Activated CD8-positive, alpha-beta T cell treated with anti-CD3 and anti-CD28 coated beads, Interleukin-2, amount 10 ng/mL, durations not matched to agents 7 days and 5 days (primary cell): ENCODE data around the gene RERE. TPM values are rescaled to one million over a fixed set of nuclear protein-coding genes. Genes with fewer than 3 reads are reported as not detected.

Source experiments
- ATAC-seq: fragments of 150-1000 bp; cut with Tn5 transposase; one replicate; pipeline ENCODE4 v1.10.0; 2021; ENCODE audit warnings: moderate library complexity
- CTCF ChIA-PET: fragments of 350-600 bp; sonication (Branson Sonifier 250); formaldehyde crosslinking; loops from one replicate; lab custom pipeline; 2021; ENCODE audit warnings: antibody characterized with exemption; lab: Charles Lee
- POLR2A ChIA-PET: fragments of 350-600 bp; sonication (Branson Sonifier 250); formaldehyde crosslinking; loops from one replicate; lab custom pipeline; 2021; ENCODE audit warnings: antibody characterized with exemption; lab: Charles Lee
- DNase-seq: peaks from one replicate; pipeline ENCODE4 v3.0.0-alpha.2; 2020
- H3K27ac Mint-ChIP-seq: one replicate; pipeline ENCODE4 v1.8.0; 2021; ENCODE audit warnings: mild to moderate bottlenecking, mixed read lengths
- H3K27me3 Mint-ChIP-seq: one replicate; pipeline ENCODE4 v1.8.0; 2021; ENCODE audit warnings: low read depth, mixed read lengths
- H3K36me3 Mint-ChIP-seq: one replicate; pipeline ENCODE4 v1.8.0; 2021; ENCODE audit warnings: low read depth, mixed read lengths
- H3K4me1 Mint-ChIP-seq: one replicate; pipeline ENCODE4 v1.8.0; 2021; ENCODE audit warnings: low read depth, mixed read lengths
- H3K4me3 Mint-ChIP-seq: one replicate; pipeline ENCODE4 v1.8.0; 2021; ENCODE audit warnings: mild to moderate bottlenecking, mixed read lengths
- H3K9me3 Mint-ChIP-seq: one replicate; pipeline ENCODE4 v1.8.0; 2022; ENCODE audit warnings: mixed read lengths; ENCODE audit not compliant: insufficient read depth
- total RNA-seq, 2 experiments: library from RNA; stranded (reverse); gene quantifications; one replicate each; pipeline ENCODE4 v1.2.3, GENCODE V29; 2021

The RERE gene
- total RNA-seq, result 10 to 100 TPM; 37.4 to 44.7 TPM

DNA sequence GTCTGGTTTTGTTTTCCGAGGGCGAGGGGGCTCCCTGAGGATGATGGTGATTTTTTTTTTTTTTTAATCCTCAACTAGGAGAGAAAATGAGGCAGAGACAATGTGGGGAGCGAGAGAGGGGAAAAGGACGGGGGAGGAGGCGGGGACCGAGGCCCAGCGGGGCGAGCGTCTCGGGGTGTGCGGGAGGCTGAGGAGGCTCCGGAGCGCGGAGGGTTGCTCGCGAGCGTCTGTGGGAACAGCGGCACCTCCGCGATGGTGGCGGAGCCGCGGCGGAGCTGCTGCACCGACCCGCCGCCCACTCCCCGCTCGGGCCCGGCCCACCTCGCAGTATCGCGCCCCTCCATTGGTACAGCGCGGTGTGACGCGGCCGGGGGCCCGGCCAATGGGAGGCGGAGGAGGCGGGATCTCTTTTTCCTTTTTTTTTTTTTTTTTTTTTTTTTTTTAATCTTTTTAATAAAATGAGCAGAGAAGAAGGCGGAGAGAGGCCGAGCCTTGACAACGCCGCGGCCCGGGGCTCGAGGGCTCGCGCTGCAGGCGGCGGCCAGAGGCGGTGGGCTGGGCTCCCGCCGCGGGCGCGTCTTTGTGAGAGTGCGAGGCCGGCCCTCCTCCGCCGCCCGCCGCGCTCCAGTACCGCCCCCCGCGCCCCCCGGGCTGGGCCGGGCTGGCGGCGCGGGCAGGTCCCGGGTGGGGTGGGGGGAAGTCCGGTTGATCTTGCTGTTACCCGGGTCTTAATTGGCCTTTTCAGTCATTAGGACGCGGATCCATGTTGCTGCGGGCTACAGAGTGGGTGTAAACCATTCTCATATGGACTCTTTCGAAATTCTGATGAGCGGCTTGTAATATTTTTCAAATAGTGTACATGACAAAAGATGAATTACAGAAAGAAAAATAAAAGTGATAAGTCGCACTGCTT, at the start of gene RERE:
Gene RERE (minus strand): TSS at position 229 of the 913 bp plus-strand sequence.
- ChIA-PET CTCF (interaction anchor here (0.6 kb wide), 1 partner anchor 31 kb away, joined by 3 read pairs; no protein-coding TSS in a partner anchor), POLR2A (interaction anchor here (0.6 to 2.1 kb wide), 5 partner anchors 17 to 292 kb away, joined by 3 to 8 read pairs (median 5); partner anchors contain the start of gene ENO1)
- H3K4me3 Mint-ChIP-seq, result peak within 1 kb of the TSS; percentile 84
- peaks cover 4% of the 10 kb centered on the region for H3K36me3 Mint-ChIP-seq
- H3K27me3 Mint-ChIP-seq, result peaks cover 8% of the 10 kb centered on the region
- H3K4me1 Mint-ChIP-seq, result peaks cover 37% of the 10 kb centered on the region
- H3K9me3 Mint-ChIP-seq, result no peaks in the 10 kb centered on the region
- peak; percentile 95 for DNase-seq
- H3K27ac Mint-ChIP-seq, result peak within 1 kb of the TSS; percentile 87
- ATAC-seq, result peak; percentile 97

- ChIA-PET CTCF (interaction anchor here (0.9 to 12.1 kb wide), 6 partner anchors 8 to 138 kb away, joined by 3 to 155 read pairs (median 4); partner anchors contain the start of gene ENO1), POLR2A (interaction anchor here (0.8 to 4.8 kb wide), 5 partner anchors 8 to 48 kb away, joined by 3 to 30 read pairs (median 4); partner anchors contain the start of gene ENO1)
- H3K4me1 Mint-ChIP-seq, result peaks cover 87% of the 10 kb centered on the region
- H3K36me3 Mint-ChIP-seq, result peaks cover 90% of the 10 kb centered on the region
- no peaks in the 10 kb centered on the region for H3K27me3 Mint-ChIP-seq
- H3K27ac Mint-ChIP-seq, result peak overlapping the region; percentile 72
- H3K9me3 Mint-ChIP-seq, result no peaks in the 10 kb centered on the region
- ATAC-seq (no peak), DNase-seq (no peak)
- peak overlapping the region; percentile 19 for H3K4me3 Mint-ChIP-seq
Measured at GRCh38 chr1:8866792-8867415, 49.5 kb upstream of the RERE start.

- Mint-ChIP-seq H3K4me3 (peak overlapping the region; percentile 19), H3K4me1 (peaks cover 85% of the 10 kb centered on the region), H3K36me3 (peaks cover 90% of the 10 kb centered on the region), H3K27ac (peak overlapping the region; percentile 72), H3K27me3 (no peaks in the 10 kb centered on the region), H3K9me3 (no peaks in the 10 kb centered on the region)
- ChIA-PET POLR2A (interaction anchor here (0.8 to 4.8 kb wide), 6 partner anchors 7 to 87 kb away, joined by 3 to 30 read pairs (median 4); partner anchors contain the start of gene ENO1), CTCF (interaction anchor here (0.9 to 12.1 kb wide), 6 partner anchors 13 to 138 kb away, joined by 3 to 155 read pairs (median 5); partner anchors contain the start of gene ENO1)
- ATAC-seq, result peak; percentile 7
- DNase-seq, result no peak
Measured at GRCh38 chr1:8866173-8866791, 48.8 kb upstream of the RERE start.

DNA sequence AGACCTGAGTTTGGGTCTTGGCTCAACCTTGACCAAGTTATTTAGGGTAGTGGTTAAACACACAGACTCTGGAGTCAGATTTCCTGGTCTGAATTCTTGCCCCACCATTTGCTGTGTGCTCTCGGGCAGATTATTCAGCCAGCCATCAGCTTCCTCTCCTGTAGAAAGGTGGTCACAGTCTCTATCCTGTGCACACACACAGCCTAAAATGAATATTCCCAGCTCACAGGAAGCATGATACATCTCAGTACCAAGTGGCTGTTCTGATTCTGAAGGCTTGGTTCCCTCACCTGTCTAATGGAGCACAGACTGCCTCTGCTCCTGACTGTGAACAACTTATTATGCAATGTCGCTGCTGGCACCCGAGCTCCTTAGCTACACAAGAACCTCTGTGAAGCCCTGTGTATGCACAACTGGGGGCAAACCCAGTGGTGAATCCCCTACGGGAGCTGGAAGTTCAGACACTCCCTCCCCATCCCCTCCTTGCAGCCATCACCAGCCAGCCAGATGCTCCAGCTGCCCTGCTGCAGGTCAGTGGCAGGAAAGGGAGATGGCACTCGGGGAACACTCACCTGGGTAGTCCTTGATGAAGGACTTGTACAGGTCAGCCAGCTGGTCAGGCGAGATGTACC, 47.4 kb upstream of the RERE start:
- ChIA-PET CTCF (interaction anchor here (1.1 to 12.1 kb wide), 4 partner anchors 13 to 140 kb away, joined by 3 to 155 read pairs (median 68); partner anchors contain the start of gene ENO1), POLR2A (interaction anchor here (0.5 to 4.8 kb wide), 3 partner anchors 9 to 33 kb away, joined by 3 to 30 read pairs (median 4); partner anchors contain the start of gene ENO1)
- ATAC-seq, result no peak
- Mint-ChIP-seq H3K4me3 (no peak overlapping the region), H3K27ac (no peak overlapping the region), H3K27me3 (no peaks in the 10 kb centered on the region), H3K36me3 (peaks cover 88% of the 10 kb centered on the region), H3K4me1 (peaks cover 85% of the 10 kb centered on the region), H3K9me3 (no peaks in the 10 kb centered on the region)
- no peak for DNase-seq

DNA sequence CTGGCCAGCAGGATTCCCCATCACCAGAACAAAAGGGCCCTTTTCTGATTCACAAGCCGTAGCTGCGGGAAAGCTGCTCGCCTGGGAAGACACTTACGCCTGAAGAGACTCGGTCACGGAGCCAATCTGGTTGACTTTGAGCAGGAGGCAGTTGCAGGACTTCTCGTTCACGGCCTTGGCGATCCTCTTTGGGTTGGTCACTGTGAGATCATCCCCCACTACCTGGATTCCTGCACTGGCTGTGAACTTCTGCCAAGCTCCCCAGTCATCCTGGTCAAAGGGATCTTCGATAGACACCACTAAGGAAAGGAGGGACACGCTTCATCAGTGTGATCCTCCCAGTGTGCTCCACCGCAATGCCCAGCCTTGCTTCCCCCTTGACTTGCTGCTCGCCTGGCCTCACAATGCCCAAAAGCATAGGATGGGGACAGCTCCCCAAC, 46.4 kb upstream of the RERE start:
- ChIA-PET POLR2A (interaction anchor here (0.6 to 4.8 kb wide), 3 partner anchors 10 to 107 kb away, joined by 3 to 30 read pairs (median 6); partner anchors contain the start of gene ENO1), CTCF (interaction anchor here (1.2 to 12.1 kb wide), 5 partner anchors 9 to 141 kb away, joined by 3 to 155 read pairs (median 17); partner anchors contain the start of gene ENO1)
- Mint-ChIP-seq H3K36me3 (peaks cover 87% of the 10 kb centered on the region), H3K4me3 (peak overlapping the region; percentile 8), H3K27me3 (no peaks in the 10 kb centered on the region), H3K9me3 (no peaks in the 10 kb centered on the region), H3K27ac (peak overlapping the region; percentile 49), H3K4me1 (peaks cover 85% of the 10 kb centered on the region)
- no peak for ATAC-seq
- DNase-seq, result no peak

DNA sequence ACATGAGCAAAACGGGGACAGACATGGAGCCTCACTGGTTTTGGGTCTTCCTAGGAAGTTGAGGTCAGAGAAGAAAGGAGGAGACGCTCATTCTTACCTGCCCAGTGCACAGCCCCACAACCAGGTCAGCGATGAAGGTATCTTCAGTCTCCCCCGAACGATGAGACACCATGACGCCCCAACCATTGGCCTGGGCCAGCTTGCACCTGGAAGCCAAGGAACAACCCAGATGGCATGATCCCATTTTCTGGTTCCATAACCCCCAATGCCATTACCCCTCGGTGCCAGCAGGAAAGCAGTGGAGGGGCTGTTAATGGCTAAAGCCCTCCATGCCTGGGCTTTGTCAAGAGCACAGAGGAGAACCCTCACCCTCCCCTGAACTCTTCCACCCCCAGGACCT, 45.7 kb upstream of the RERE start:
- POLR2A ChIA-PET, result interaction anchor here (0.8 to 1.3 kb wide), 5 partner anchors 11 to 41 kb away, joined by 3 to 6 read pairs (median 4); partner anchors contain the start of gene ENO1
- Mint-ChIP-seq H3K4me3 (no peak overlapping the region), H3K4me1 (peaks cover 88% of the 10 kb centered on the region), H3K27me3 (no peaks in the 10 kb centered on the region), H3K36me3 (peaks cover 91% of the 10 kb centered on the region), H3K9me3 (no peaks in the 10 kb centered on the region), H3K27ac (peak overlapping the region; percentile 70)
- ATAC-seq (no peak), DNase-seq (no peak)
- CTCF ChIA-PET, result interaction anchor here (0.8 to 12.1 kb wide), 8 partner anchors 9 to 141 kb away, joined by 3 to 155 read pairs (median 6); partner anchors contain the start of gene ENO1

DNA sequence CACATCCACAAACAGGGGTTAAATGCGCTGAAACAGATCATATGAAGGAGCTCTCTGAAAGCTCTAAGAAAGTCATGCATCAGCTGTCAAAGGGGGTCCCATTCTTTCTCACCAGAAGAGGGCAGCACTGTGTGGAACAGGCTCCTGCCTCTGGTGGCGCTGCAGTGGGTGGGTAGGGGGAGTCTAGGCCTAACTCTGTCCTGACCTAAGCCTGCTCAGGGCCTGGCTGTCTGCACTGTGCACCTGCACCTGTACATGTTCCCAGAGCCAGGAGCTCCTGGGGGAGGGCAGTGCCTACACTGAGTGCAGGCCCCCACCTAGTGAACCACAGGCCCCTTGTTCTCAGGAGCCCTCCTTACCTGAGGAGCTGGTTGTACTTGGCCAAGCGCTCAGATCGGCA, 45.1 kb upstream of the RERE start:
- H3K36me3 Mint-ChIP-seq, result peaks cover 90% of the 10 kb centered on the region
- H3K4me1 Mint-ChIP-seq, result peaks cover 87% of the 10 kb centered on the region
- H3K27me3 Mint-ChIP-seq, result no peaks in the 10 kb centered on the region
- DNase-seq (peak; percentile 66), ATAC-seq (peak; percentile 41)
- H3K9me3 Mint-ChIP-seq, result no peaks in the 10 kb centered on the region
- peak overlapping the region; percentile 70 for H3K27ac Mint-ChIP-seq
- ChIA-PET POLR2A (interaction anchor here (0.8 to 1.3 kb wide), 4 partner anchors 12 to 41 kb away, joined by 3 to 4 read pairs (median 4); partner anchors contain the start of gene ENO1), CTCF (interaction anchor here (0.8 to 12.1 kb wide), 15 partner anchors 10 to 408 kb away, joined by 3 to 155 read pairs (median 3); partner anchors contain the start of gene ENO1)
- H3K4me3 Mint-ChIP-seq, result no peak overlapping the region

DNA sequence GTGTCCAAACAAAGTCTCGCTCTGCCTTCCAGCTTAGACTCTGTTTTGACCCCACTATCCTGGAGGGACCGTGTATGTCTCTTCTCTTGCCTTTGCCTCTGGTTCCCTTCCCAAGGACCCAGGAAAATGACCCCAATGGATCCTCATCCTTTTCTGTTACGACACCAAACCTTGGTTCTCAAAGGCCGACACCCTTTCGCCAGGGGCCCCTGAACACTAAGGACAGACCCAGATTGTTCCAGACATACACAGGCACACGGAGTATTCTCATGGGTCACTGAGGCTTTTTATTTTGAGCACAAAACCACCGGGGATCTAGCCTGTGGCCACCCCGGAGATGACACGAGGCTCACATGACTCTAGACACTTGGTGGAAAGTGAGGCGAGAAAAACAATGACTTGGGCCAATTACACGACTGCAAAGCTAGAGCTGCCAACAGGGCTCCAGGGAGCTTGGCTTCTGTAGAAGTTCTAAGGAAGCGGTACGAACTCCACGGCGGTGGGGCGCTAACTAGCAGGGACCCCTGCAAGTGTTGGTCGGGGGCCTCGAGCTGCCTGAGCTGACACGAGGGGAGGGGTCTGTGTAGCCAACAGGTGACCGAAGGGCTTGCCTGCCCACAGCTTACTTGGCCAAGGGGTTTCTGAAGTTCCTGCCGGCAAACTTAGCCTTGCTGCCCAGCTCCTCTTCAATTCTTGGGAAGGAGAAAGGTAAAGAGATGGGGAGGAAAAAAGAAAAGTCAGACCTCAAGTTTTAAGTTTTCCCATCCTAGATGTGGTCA, 43.5 kb upstream of the RERE start:
- Mint-ChIP-seq H3K27ac (peak overlapping the region; percentile 78), H3K9me3 (no peaks in the 10 kb centered on the region), H3K27me3 (no peaks in the 10 kb centered on the region), H3K4me3 (peak overlapping the region; percentile 12), H3K36me3 (peaks cover 89% of the 10 kb centered on the region), H3K4me1 (peaks cover 79% of the 10 kb centered on the region)
- DNase-seq (no peak), ATAC-seq (no peak)
- POLR2A ChIA-PET, result interaction anchor here (1.0 to 3.1 kb wide), 4 partner anchors 9 to 49 kb away, joined by 3 to 16 read pairs (median 6); partner anchors contain the start of gene ENO1
- CTCF ChIA-PET, result interaction anchor here (0.7 to 12.1 kb wide), 7 partner anchors 10 to 639 kb away, joined by 3 to 155 read pairs (median 3); no protein-coding TSS in a partner anchor

DNA sequence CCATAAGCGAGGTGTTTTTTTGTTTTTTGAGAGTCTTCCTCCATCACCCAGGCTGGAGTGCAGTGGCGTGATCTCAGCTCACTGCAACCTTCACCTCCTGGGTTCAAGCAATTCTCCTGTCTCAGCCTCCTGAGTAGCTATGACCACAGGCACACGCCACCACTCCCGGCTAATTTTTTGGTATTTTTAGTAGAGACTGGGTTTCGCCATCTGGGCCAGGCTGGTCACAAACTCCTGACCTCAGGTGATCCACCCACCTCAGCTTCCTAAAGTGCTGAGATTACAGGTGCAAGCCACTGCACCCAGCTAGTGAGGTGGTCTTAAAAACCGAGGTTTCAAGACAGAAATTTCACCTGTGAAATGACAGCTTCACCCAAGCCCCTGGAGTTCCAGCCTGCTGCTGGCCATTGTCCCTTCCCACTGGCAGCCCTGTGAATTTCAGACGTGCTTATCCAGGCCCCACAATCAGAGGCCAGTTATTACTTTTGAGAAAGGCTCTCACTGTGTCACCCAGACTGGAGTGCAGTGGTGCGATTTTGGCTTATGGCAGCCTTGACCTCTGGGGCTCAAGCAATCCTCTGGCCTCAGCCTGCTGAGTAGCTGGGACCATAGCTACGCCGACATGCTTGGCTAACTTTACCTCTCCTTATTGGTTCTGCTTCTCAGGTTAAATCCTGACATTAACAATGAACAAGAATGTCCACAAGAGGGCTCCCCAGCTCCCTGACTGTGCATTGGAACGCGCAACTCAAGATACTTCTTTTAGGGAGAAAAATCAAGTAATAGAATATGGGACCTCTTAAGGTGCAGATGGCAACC, 41.7 kb upstream of the RERE start:
- peak; percentile 52 for ATAC-seq
- DNase-seq, result peak; percentile 74
- Mint-ChIP-seq H3K4me3 (peak overlapping the region; percentile 42), H3K36me3 (peaks cover 73% of the 10 kb centered on the region), H3K4me1 (peaks cover 64% of the 10 kb centered on the region), H3K27ac (peak overlapping the region; percentile 77), H3K9me3 (no peaks in the 10 kb centered on the region), H3K27me3 (no peaks in the 10 kb centered on the region)
- CTCF ChIA-PET, result interaction anchor here (0.6 to 12.1 kb wide), 26 partner anchors 8 to 297 kb away, joined by 3 to 155 read pairs (median 4); no protein-coding TSS in a partner anchor
- POLR2A ChIA-PET, result interaction anchor here (0.7 to 3.1 kb wide), 10 partner anchors 8 to 158 kb away, joined by 3 to 16 read pairs (median 4); partner anchors contain the start of gene ENO1
